LHCN-M2 (cell line): Measurements from ENCODE around the gene PDS5B. TPM values are rescaled to one million over a fixed set of nuclear protein-coding genes. Genes with fewer than 3 reads are reported as not detected.

Experiments
- DNase-seq: peaks from one replicate; pipeline ENCODE4 v3.0.0-alpha.2; 2012; ENCODE audit warnings: low read depth
- total RNA-seq: library from RNA; depleted of rRNA; stranded (reverse); fragments of >200 nt; gene quantifications from 2 replicates; pipeline ENCODE4 v1.2.3, GENCODE V29; 2014

Gene PDS5B
- total RNA-seq, 1 experiment from 2014 or later: 19.9 TPM

- DNase-seq: no peak
These were observed 4.0 kb downstream of the PDS5B start for GRCh38 chr13:32590266-32590665.

GRCh38 chr13:32592082-32592481, 5.8 kb downstream of the PDS5B start:
- no peak for DNase-seq

DNA sequence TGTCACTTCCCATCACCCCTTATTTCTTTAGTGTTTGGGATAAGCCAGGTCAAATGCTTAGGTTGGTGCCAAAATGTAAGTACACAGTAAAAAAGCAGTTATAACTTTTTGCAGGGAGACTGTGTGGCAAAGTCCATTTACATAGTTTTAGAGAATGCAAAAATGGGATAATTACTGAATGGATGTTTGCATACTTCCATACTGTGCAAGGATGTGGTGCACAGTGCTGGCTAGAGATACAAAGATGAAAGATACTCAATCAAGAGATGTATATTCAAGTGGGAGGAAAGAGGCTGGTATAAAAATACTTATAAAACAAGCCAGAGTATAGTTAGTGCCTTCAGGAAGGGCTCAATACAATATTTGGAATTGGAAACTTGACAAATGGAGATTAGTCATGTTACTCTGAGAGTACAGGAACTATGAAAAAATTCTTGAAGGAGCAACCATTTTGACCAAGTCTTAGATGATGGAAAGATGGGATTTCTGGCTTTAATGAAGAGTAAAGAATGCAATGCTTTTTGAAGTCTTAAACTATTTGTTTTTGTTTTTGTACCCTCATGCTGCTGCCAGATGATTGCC, 8.0 kb downstream of the PDS5B start:
- DNase-seq: peak; percentile 42

DNA sequence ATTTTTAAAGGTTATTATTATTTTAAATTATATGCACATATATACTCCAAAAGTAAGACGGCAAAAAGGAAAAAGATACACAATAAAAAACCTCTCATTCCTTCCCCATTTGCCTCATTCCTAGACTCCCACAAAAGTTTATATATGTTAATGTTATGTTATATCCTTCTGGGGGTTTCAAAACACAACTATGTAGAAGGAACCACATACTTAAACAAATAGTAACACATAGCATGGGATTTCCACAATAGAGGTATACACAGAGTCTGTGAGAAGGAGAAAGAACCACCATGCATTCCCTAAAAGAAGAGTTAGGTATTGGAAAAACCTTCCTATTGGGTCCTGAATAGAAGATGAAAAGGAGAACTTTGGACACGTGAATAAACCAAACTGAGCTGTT, 9.1 kb downstream of the PDS5B start:
- DNase-seq: no peak

- no peak for DNase-seq
These were observed 14.6 kb downstream of the PDS5B start for GRCh38 chr13:32600890-32601289.

DNA sequence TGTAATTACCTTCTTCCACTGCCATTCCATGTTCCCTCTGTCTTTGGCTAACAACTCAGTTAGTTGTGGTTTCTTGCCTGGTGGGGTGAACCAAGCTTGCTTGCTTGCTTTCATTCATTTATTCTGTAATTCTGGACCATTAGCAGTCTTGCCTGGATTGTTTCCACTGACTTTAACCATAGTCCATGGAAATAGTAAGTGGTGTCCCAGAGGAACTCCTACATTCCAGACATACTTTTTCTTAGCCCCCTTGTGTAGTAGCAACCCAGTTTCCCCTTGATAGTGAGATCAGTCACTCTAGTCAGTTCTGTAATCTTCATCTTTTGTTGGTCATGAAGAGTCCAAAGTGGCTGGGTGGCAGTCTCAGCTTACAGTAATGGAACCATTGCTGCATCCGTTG, 23.2 kb downstream of the PDS5B start:
- DNase-seq: no peak

GRCh38 chr13:32610538-32610937, 24.3 kb downstream of the PDS5B start:
- DNase-seq: no peak

DNA sequence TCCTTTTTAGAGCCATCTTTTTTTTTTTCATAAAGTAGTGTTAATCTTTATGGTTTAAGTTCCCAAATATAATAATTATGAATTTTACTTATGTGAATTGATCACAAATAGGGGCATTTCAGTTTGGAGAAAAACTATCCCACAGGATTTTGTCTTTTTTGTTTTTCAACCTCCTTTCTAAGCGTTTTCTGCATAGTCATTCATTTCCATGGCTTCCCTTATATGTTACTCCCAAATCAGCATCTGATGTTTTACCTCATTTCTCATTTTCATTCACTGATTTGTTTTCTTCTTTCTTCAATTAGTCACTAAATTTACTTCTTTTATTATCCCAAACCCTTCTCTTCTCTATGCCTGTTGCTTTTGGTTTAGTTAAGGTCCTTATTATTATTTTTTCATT, 24.7 kb downstream of the PDS5B start:
- DNase-seq: no peak

DNA sequence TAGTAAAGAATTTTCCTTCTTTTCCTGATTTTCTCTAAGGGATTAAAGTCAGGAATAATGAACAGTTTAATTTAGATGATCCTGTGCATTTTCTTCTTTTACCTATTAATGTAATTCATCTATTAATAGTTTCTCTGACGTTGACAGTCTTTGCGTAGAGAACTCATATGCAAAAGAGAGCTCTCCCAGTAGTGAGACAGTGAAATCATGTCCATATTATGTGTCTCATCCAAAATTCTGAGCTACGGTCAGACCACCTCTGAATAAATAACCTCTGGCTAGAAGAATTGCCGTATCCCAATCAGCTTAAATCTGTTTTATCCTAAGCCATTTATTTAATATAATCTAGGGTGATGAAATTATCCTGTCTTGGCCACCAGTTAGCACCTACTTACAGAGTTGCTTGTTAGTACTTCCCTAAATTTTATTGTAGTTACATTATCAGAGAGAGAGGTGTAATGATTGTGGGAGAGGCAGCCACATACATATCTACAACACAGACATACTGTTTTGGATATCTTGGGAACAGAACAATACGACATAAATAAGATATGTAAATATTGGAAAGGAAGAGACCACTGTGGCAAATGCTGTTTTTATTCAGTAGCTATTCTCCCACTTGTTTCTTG, 30.7 kb downstream of the PDS5B start:
- no peak for DNase-seq

DNA sequence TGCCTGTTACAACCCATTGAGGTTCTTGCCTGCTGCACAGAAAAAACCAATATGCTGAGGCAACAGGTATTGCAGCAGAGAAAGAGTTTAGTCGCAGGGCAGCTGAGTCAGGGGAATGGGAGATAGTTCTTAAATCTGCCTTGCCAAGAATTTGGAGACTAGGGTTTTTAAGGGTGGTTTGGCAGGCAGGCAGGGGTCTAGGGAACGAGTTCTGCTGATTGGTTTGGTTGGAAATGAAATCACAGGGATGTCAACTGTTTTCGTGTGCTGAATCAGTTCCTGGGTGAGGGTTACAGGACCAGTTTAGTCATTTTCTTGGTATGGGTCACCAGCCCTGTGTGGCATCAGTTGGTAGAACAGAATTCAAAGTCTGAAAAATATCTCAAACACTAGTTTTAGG, 36.6 kb downstream of the PDS5B start:
- DNase-seq: no peak

DNA sequence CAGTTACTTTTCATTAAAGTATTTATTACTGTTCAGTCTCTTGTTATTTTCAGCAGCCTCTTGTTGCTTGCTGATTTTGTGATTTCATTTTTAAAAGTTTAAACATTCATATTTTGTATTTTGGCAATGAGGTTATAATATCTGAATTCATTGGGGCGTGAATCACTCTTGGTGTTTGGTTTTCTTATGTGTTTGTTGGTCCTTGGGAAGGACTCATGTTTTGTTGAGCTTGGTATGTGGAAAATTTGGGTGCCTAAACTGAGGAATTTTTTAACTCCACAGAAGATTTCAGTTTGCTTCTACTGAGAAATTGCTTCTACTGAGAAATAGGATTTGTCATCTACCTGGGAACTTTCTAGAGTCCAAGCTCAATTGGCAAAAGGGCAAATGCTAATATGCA, 38.2 kb downstream of the PDS5B start:
- DNase-seq: peak; percentile 16

DNA sequence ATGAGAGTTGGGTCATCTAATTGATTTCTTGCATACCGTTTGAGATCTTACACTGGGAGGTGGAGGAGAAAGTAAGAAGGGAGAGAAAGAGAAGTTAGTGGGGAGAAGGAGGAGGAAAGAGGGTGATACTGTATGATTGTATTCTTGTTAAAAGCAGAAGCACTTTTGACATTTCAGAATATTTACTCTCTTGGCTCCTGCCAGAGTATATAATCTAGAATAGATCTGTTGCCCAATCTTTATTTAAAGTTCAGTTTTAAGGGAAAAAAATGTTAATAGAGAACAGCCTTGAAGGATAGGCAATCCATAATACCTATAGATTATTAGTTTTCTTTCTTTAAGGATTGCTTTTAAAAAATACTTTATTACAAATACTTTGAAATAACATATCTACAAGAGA, 41.5 kb downstream of the PDS5B start:
- DNase-seq: no peak

DNA sequence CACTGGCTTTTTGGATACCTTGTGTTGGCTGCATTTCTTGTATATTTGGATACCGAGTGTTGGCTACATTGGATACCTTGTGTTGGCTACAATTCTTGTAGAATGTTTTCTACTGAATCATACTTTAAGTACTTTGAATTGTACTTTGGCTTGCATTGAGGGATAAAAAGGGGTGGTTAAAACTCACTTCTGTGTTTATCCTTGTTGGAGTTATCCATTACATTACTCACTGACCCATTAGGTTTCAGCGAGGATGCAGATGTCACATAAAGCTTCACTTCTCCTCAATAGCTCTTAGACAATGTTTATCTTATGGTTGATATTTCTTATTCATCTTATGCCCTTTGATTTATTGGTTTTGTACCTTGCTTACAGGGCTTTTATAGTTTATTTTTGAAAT, 43.1 kb downstream of the PDS5B start:
- DNase-seq: no peak

DNA sequence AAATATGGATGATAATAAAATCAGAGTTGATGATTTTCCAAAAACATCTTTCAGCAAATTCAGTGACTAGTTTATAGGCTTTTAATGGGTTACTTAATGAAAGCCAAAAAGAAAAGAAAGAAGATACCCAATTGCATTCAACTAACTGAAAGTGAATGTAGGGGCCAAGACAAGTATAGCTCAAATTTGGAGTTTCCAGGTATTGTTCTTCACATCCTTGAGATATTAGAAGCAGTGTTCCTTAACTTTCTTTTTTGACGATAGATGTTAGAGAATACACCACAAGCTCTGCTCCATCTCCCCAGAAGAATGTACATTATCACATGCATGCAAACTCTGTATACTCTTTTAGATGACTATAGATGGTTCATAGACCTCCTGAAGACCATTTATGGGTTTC, 43.6 kb downstream of the PDS5B start:
- no peak for DNase-seq

DNA sequence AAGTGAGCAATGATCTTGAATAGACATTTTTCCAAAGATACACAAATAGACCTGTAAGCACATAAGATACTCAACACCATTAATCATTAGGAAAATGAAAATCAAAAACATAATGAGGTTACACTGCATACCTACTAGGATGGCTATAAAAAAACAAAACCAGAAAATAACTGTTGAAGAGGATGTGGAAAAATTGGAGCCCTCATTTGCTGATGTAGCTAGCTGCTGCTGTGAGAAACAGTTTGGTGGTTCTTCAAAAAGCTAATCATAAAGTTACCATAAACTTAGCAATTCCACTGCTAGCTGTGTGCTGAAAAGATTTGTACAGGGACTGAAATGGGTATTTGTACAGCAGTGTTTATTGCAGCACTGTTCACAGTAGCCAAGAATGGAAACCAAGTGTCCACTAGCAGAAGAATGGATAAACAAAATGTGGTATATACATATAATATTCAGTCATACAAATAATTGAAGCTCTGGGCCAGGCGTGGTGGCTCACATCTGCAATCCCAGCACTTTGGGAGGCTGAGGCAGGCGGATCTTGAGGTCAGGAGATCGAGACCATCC, 46.2 kb downstream of the PDS5B start:
- no peak for DNase-seq

DNA sequence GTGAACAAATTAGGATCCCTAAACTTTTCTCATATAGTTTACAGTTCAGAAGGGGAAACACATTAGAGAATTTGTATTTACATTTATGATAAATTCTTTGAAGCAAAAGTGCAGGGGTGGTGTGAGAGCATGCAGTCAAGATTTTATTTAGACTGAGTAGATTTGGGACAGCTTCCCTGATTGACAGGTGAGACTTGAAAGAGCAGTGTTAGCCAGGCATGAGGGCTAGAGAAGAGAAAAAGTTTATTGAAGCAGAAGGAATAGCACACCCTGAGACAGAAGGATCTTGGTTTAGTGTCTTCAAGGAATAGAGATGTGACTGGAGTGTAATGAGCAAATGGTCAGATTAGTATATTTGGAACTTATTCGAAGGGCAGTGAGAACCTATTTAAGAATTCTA, 50.5 kb downstream of the PDS5B start:
- DNase-seq: no peak

- DNase-seq: no peak
These were observed 52.5 kb downstream of the PDS5B start for GRCh38 chr13:32638739-32639138.

DNA sequence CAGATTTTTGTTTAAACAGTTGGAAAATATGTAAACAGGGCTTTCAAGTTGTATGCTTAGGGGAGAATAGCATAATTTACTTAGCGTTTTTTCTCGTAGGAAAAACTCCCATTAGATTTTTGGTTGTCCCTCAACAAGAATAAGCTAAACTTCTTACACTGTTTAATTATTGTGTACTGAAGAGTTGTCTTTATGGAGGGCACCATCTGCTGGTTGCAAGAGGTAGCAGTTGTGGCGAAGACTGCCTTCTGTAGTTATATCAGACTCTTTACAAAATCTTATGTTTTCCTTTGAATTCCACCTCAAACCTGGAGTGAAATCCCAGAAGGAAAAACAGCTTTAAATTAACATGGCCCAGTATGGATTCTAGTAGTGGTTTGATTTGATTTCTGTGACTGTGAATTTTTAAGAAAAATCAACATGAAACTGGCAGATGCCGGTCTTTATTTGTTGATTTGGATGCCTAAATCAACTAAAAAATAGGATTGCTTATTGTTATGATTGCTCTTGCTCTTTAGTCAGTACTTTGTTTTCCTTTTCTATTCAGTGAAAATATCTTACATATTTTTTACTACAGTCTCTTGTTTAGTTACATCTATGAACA, 53.4 kb downstream of the PDS5B start:
- DNase-seq: peak; percentile 62

- DNase-seq: no peak
These were observed 56.1 kb downstream of the PDS5B start for GRCh38 chr13:32642316-32642715.

- DNase-seq: no peak
These were observed 56.6 kb downstream of the PDS5B start for GRCh38 chr13:32642858-32643257.

- DNase-seq: no peak
These were observed 59.6 kb downstream of the PDS5B start for GRCh38 chr13:32645854-32646253.

GRCh38 chr13:32647926-32648325, 61.7 kb downstream of the PDS5B start:
- DNase-seq: no peak

DNA sequence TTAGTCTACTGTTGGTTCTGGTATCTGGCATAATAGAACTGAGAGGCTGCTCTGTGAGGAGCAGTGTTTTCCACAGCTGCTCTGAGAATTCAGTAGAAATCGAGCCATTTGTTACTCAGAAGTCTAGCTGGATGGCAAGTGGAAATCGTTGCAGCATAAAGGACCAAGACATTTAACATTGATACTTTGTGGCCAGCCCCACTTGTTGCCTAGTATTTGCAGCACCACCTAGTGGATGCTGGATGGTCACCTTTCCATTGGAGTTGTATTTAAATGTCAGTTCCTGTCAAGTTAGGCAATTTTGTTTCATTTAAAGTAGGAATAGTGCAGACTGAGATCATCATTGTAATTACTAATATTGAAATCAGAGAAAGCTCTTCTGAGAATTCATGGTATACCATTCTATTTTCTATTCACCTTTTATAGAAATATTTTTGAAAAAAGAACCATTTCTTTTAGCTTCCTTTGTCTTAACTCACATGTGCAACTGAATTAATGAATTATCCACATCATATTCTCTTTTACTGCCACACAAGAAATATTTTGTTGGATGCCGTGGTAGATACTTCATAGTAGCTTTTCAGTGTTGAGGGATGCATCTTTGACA, 64.6 kb downstream of the PDS5B start:
- peak; percentile 77 for DNase-seq
